H1 (cell line): ENCODE measurements around the gene TIAM2. TPM values are rescaled to one million over a fixed set of nuclear protein-coding genes. Genes with fewer than 3 reads are reported as not detected.

ENCODE experiments used
- BACH1 ChIP-seq: IDR thresholded peaks from 2 replicates; pipeline ENCODE4 v1.6.1; 2012; ENCODE audit warnings: low read length, improper control_type of control experiment
- CEBPB ChIP-seq: IDR thresholded peaks from 2 replicates; pipeline ENCODE4 v1.6.1; 2012; ENCODE audit warnings: low read depth, low read length
- CHD1 ChIP-seq: IDR thresholded peaks from 2 replicates; pipeline ENCODE4 v1.6.1; 2012; ENCODE audit warnings: low read depth, low read length, improper control_type of control experiment
- CHD7 ChIP-seq: fragments of 300-600 bp; sonication (generic); IDR thresholded peaks from 2 replicates; pipeline ENCODE4 v1.7.1; 2012; ENCODE audit warnings: low read length, moderate library complexity, mild to moderate bottlenecking, inconsistent platforms; ENCODE audit not compliant: insufficient replicate concordance
- CTBP2 ChIP-seq: IDR thresholded peaks from 2 replicates; pipeline ENCODE4 v1.7.0; 2011; ENCODE audit warnings: borderline replicate concordance, mild to moderate bottlenecking, moderate library complexity, mixed read lengths, low read length; ENCODE audit not compliant: insufficient read depth, insufficient read length
- HDAC6 ChIP-seq: IDR thresholded peaks from one replicate; pipeline ENCODE4 v1.7.1; 2012; ENCODE audit warnings: low read depth, mild to moderate bottlenecking, inconsistent platforms, low read length, moderate library complexity
- POLR2AphosphoS5 ChIP-seq: IDR thresholded peaks from 2 replicates; pipeline ENCODE4 v1.6.1; 2011; ENCODE audit warnings: low read depth, low read length
- SRF ChIP-seq: IDR thresholded peaks from 2 replicates; pipeline ENCODE4 v1.6.1; 2011; ENCODE audit warnings: mild to moderate bottlenecking, low read depth, low read length, moderate library complexity
- ZNF274 ChIP-seq: IDR thresholded peaks from 2 replicates; pipeline ENCODE4 v1.7.0; 2012; ENCODE audit warnings: low read length, borderline replicate concordance; ENCODE audit errors: extremely low read depth
- polyA plus RNA-seq, 7 experiments: library from polyadenylated mRNA; depleted of rRNA in 3 of 7; stranded (reverse) in 5 of 7; unstranded in 2 of 7; fragments of >200 nt in 5 of 7; fragments of 200-250 nt in 2 of 7; gene quantifications; 1 replicate in 5 of 7; 2 replicates in 1 of 7; 4 replicates in 1 of 7; pipeline versions ENCODE4 v1.2.1 to v1.2.3, GENCODE V29; 2011 to 2013; ENCODE audit warnings: missing spikeins in 2 of 7, mixed read lengths in 2 of 7
- total RNA-seq: library from RNA; stranded (reverse); fragmentation: NEBNext Ultra II Directional; extraction: Animal tissue kit (Norgen Biotek cat#: 25700); gene quantifications from 2 replicates; pipeline ENCODE4 v1.2.1, GENCODE V29; 2021

The TIAM2 gene
- total and polyA plus RNA-seq, 2 of the 8 experiments (the other 6 are each of a cell fraction or from before 2014, with no cell fraction given), result 7.4 to 23.9 TPM

- TF ChIP-seq CHD7 (no peak), SRF (no peak), BACH1 (no peak), CEBPB (no peak), POLR2AphosphoS5 (no peak), ZNF274 (no peak), HDAC6 (no peak), CTBP2 (no peak), CHD1 (no peak)
Measured at GRCh38 chr6:154977588-154977987, 17.5 kb upstream of the TIAM2 start (continued).
